ENCODE results near the gene NOS1.
"Not testable (repeated sequence)": the region's sequence is repeated elsewhere in the genome, so short reads cannot be mapped to it uniquely, and the experiment has no call there.

Gene NOS1

GRCh38 chr12:117361347-117361751 lies at the start of gene NOS1:
NOS1 (minus strand) TSS chr12:117361626; CDS start chr12:117331069, 30,557 bp downstream.
- no peak for DNase-seq

GRCh38 chr12:117409286-117409685 lies 47.9 kb upstream of the NOS1 start:
- DNase-seq = no peak

- no peak for DNase-seq
Observed at GRCh38 chr12:117408161-117408791, 46.9 kb upstream of the NOS1 start.

- no peak for DNase-seq
Observed at GRCh38 chr12:117404940-117405339, 43.5 kb upstream of the NOS1 start.

- no peak for DNase-seq
Observed at GRCh38 chr12:117404203-117404853, 42.9 kb upstream of the NOS1 start.

GRCh38 chr12:117403586-117404139 lies 42.2 kb upstream of the NOS1 start:
- no peak for DNase-seq

- DNase-seq = no peak
Observed at GRCh38 chr12:117402363-117402762, 40.9 kb upstream of the NOS1 start.

- DNase-seq = no peak
Observed at GRCh38 chr12:117400912-117401311, 39.5 kb upstream of the NOS1 start.

GRCh38 chr12:117398482-117398881 lies 37.1 kb upstream of the NOS1 start:
- DNase-seq = not testable (repeated sequence)

- DNase-seq = no peak
Observed at GRCh38 chr12:117395766-117396165, 34.3 kb upstream of the NOS1 start.

- no peak for DNase-seq
Observed at GRCh38 chr12:117394491-117394890, 33.1 kb upstream of the NOS1 start.

GRCh38 chr12:117393656-117394055 lies 32.2 kb upstream of the NOS1 start:
- DNase-seq = no peak

- DNase-seq = no peak
Observed at GRCh38 chr12:117390866-117391265, 29.4 kb upstream of the NOS1 start.

GRCh38 chr12:117388951-117389446 lies 27.6 kb upstream of the NOS1 start:
- DNase-seq = no peak

GRCh38 chr12:117387832-117388231 lies 26.4 kb upstream of the NOS1 start:
- no peak for DNase-seq

GRCh38 chr12:117384735-117385134 lies 23.3 kb upstream of the NOS1 start:
- DNase-seq = no peak

- no peak for DNase-seq
Observed at GRCh38 chr12:117380083-117380482, 18.7 kb upstream of the NOS1 start.

GRCh38 chr12:117377758-117378157 lies 16.3 kb upstream of the NOS1 start:
- peak; percentile 4 for DNase-seq

GRCh38 chr12:117370588-117370987 lies 9.2 kb upstream of the NOS1 start:
- no peak for DNase-seq

GRCh38 chr12:117370000-117370399 lies 8.6 kb upstream of the NOS1 start:
- DNase-seq = not testable (repeated sequence)

GRCh38 chr12:117367006-117367638 lies 5.7 kb upstream of the NOS1 start:
- DNase-seq = peak; percentile 67

- no peak for DNase-seq
Observed at GRCh38 chr12:117365049-117365616, 3.7 kb upstream of the NOS1 start.

GRCh38 chr12:117363953-117364486 lies 2.6 kb upstream of the NOS1 start:
- no peak for DNase-seq

All from activated CD4-positive, alpha-beta T cell treated with anti-CD3 and anti-CD28 coated beads, Interleukin-2, amount 50 U/mL, for 16 hours (primary cell).